ENCODE measurements around the gene MYPN. TPM values are rescaled to one million over a fixed set of nuclear protein-coding genes. Genes with fewer than 3 reads are reported as not detected.

Gene MYPN
- total RNA-seq, 1 experiment from 2014 or later, result 0.37 TPM

- CTCF ChIA-PET, result no interaction called here
- peak within 1 kb of the TSS; percentile 65 for H3K4me3 Mint-ChIP-seq (ENCODE audit: unreplicated experiment)
- no peak for TF ChIP-seq CTCF (IDR thresholded peaks at IDR 0.05; ENCODE audit: unreplicated experiment)
- no peak within 1 kb of the TSS for H3K27ac Mint-ChIP-seq (ENCODE audit: low read depth, unreplicated experiment)
- H3K9me3 Mint-ChIP-seq (ENCODE audit: unreplicated experiment), result no peaks in the 10 kb centered on the region
- BruUV-seq (replicated peaks), result no TSS peak
- no peaks in the 10 kb centered on the region for H3K4me1 Mint-ChIP-seq (ENCODE audit: insufficient read depth, unreplicated experiment)
- intact Hi-C loops (cut with micrococcal nuclease), result no loop called here
- POLR2A ChIA-PET, result interaction anchor here (0.5 kb wide), 1 partner anchor 12 kb away, joined by 3 read pairs; no protein-coding TSS in a partner anchor
- DNase-seq (ENCODE audit: unreplicated experiment), result no peak
- H3K27me3 Mint-ChIP-seq (ENCODE audit: insufficient read depth, unreplicated experiment), result peaks cover 11% of the 10 kb centered on the region
- no peaks in the 10 kb centered on the region for H3K36me3 Mint-ChIP-seq (ENCODE audit: insufficient read depth, unreplicated experiment)
Measured at GRCh38 chr10:68231817-68232251, 122.5 kb downstream of the MYPN start, which contains the start of gene ATOH7. TSS of gene ATOH7 (minus strand) at chr10:68232113. CDS start at chr10:68231677, 436 bp downstream.

- no peak for TF ChIP-seq CTCF (IDR thresholded peaks at IDR 0.05; ENCODE audit: unreplicated experiment)
- Mint-ChIP-seq H3K4me1 (ENCODE audit: insufficient read depth, unreplicated experiment) (no peaks in the 10 kb centered on the region), H3K27ac (ENCODE audit: low read depth, unreplicated experiment) (no peak overlapping the region), H3K4me3 (ENCODE audit: unreplicated experiment) (no peak overlapping the region), H3K9me3 (ENCODE audit: unreplicated experiment) (no peaks in the 10 kb centered on the region), H3K27me3 (ENCODE audit: insufficient read depth, unreplicated experiment) (peaks cover 11% of the 10 kb centered on the region), H3K36me3 (ENCODE audit: insufficient read depth, unreplicated experiment) (no peaks in the 10 kb centered on the region)
- DNase-seq (ENCODE audit: unreplicated experiment), result no peak
- BruUV-seq (replicated peaks), result no TSS peak
- CTCF ChIA-PET, result no interaction called here
- POLR2A ChIA-PET, result no interaction called here
- intact Hi-C loops (cut with micrococcal nuclease), result no loop called here
Measured at GRCh38 chr10:68233046-68233445, 123.8 kb downstream of the MYPN start.

- ChIA-PET CTCF (no interaction called here), POLR2A (interaction anchor here (1.5 kb wide), 1 partner anchor 10 kb away, joined by 4 read pairs; no protein-coding TSS in a partner anchor)
- no peaks in the 10 kb centered on the region for H3K9me3 Mint-ChIP-seq (ENCODE audit: unreplicated experiment)
- intact Hi-C loops (cut with micrococcal nuclease), result no loop called here
- no peak overlapping the region for H3K4me3 Mint-ChIP-seq (ENCODE audit: unreplicated experiment)
- DNase-seq (ENCODE audit: unreplicated experiment), result peak; percentile 22
- no peaks in the 10 kb centered on the region for H3K36me3 Mint-ChIP-seq (ENCODE audit: insufficient read depth, unreplicated experiment)
- no peak for TF ChIP-seq CTCF (IDR thresholded peaks at IDR 0.05; ENCODE audit: unreplicated experiment)
- BruUV-seq (replicated peaks), result no TSS peak
- no peak overlapping the region for H3K27ac Mint-ChIP-seq (ENCODE audit: low read depth, unreplicated experiment)
- peaks cover 11% of the 10 kb centered on the region for H3K27me3 Mint-ChIP-seq (ENCODE audit: insufficient read depth, unreplicated experiment)
- H3K4me1 Mint-ChIP-seq (ENCODE audit: insufficient read depth, unreplicated experiment), result no peaks in the 10 kb centered on the region
Measured at GRCh38 chr10:68235111-68235510, 125.8 kb downstream of the MYPN start.

GRCh38 chr10:68235581-68235980 lies 126.3 kb downstream of the MYPN start:
- POLR2A ChIA-PET, result interaction anchor here (0.6 to 1.5 kb wide), 2 partner anchors 10 to 151 kb away, joined by 3 to 4 read pairs; no protein-coding TSS in a partner anchor

More at GRCh38 chr10:68235581-68235980, 126.3 kb downstream of the MYPN start:
- Mint-ChIP-seq H3K27me3 (ENCODE audit: insufficient read depth, unreplicated experiment) (peaks cover 11% of the 10 kb centered on the region), H3K4me3 (ENCODE audit: unreplicated experiment) (no peak overlapping the region), H3K9me3 (ENCODE audit: unreplicated experiment) (no peaks in the 10 kb centered on the region), H3K36me3 (ENCODE audit: insufficient read depth, unreplicated experiment) (no peaks in the 10 kb centered on the region), H3K27ac (ENCODE audit: low read depth, unreplicated experiment) (no peak overlapping the region), H3K4me1 (ENCODE audit: insufficient read depth, unreplicated experiment) (no peaks in the 10 kb centered on the region)
- intact Hi-C loops (cut with micrococcal nuclease), result no loop called here
- TF ChIP-seq CTCF (IDR thresholded peaks at IDR 0.05; ENCODE audit: unreplicated experiment), result no peak
- no TSS peak for BruUV-seq (replicated peaks)
- no peak for DNase-seq (ENCODE audit: unreplicated experiment)
- CTCF ChIA-PET, result no interaction called here

All from MCF 10A (cell line).